Stomach (tissue), 9 donors: ENCODE results near the gene TFIP11. TPM values are rescaled to one million over a fixed set of nuclear protein-coding genes. Genes with fewer than 3 reads are reported as not detected.
A peak's percentile ranks its signal among the peaks of the same experiment; 100 is the strongest.

Experiments
- DNase-seq, 2 donors: peaks; one replicate each; pipeline versions ENCODE4 v3.0.0 to v3.0.0-alpha.2; 2013 to 2019
- H3K27ac ChIP-seq, 5 donors: fragments of 200-600 bp in 4 of 5; sonication (generic) in 4 of 5; one replicate each; pipeline ENCODE4 v1.5.1; 2013 to 2019; ENCODE audit warnings: mild to moderate bottlenecking in 1 of 5, moderate library complexity in 1 of 5
- H3K27me3 ChIP-seq, 3 donors: fragments of 200-600 bp; sonication (generic); one replicate each; pipeline ENCODE4 v1.5.1; 2017 to 2019; ENCODE audit warnings: mixed run types in 1 of 3
- H3K36me3 ChIP-seq, 4 donors: fragments of 200-600 bp; sonication (generic); 1 replicate in 3 of 4; 2 replicates in 1 of 4; pipeline ENCODE4 v1.5.1; 2016 to 2019
- H3K4me1 ChIP-seq, 4 donors: fragments of 200-600 bp; sonication (generic); one replicate each; pipeline ENCODE4 v1.5.1; 2016 to 2019
- H3K4me3 ChIP-seq, 4 donors: fragments of 200-600 bp; sonication (generic) in 3 of 4; one replicate each; pipeline ENCODE4 v1.5.1; 2016 to 2019; ENCODE audit warnings: mild to moderate bottlenecking in 1 of 4
- H3K9me3 ChIP-seq, 4 donors: fragments of 200-600 bp; sonication (generic); one replicate each; pipeline ENCODE4 v1.5.1; 2016 to 2019
- EP300 ChIP-seq: sonication (generic); formaldehyde crosslinking; IDR thresholded peaks from one replicate; pipeline ENCODE4 v1.6.1; 2017; ENCODE audit warnings: antibody characterized with exemption
- POLR2A ChIP-seq, 4 donors: fragments of 450-650 bp; IDR thresholded peaks; one replicate each; pipeline ENCODE4 v1.6.1; 2016; ENCODE audit warnings: antibody characterized with exemption in 4 of 4, control low read depth in 2 of 4, mild to moderate bottlenecking in 1 of 4, moderate library complexity in 1 of 4
- POLR2AphosphoS5 ChIP-seq, 3 donors: sonication (generic); formaldehyde crosslinking; IDR thresholded peaks; one replicate each; pipeline ENCODE4 v1.6.1; 2016; ENCODE audit warnings: antibody characterized with exemption in 3 of 3
- WGBS, 5 donors: extraction: QIAGEN DNeasy Blood & Tissue Kit in 3 of 5; methylation state at CpG; one replicate each; pipeline versions ENCODE4 v1.1.5 to v1.1.7; 2013 to 2018; 5-methylcytosine and 5-hydroxymethylcytosine counted together
- intact Hi-C: fragments of 100-400 bp; cut with DNase I; formaldehyde crosslinking; loops from one replicate; pipeline ENCODE4 v1.15.1; 2023; ENCODE audit warnings: low total_unique reads
- polyA plus RNA-seq, 3 donors: library from polyadenylated mRNA; stranded (reverse); fragments of 200-250 nt; gene quantifications; one replicate each; pipeline ENCODE4 v1.2.3, GENCODE V29; 2013
- total RNA-seq, 5 donors: library from RNA; depleted of rRNA; stranded (reverse); fragments of >200 nt; gene quantifications; one replicate each; pipeline versions ENCODE4 v1.1.0 to v1.2.3, GENCODE V29; 2014 to 2016
- TF ChIP-seq, protein P1 (sequence below), 7 experiments: fragments of 450-650 bp in 4 of 7; fragments of 200-600 bp in 3 of 7; sonication (generic) in 3 of 7; IDR thresholded peaks; one replicate each; pipeline ENCODE4 v1.5.1; 2016 to 2019; ENCODE audit warnings: antibody characterized with exemption in 7 of 7, control low read depth in 2 of 7, mild to moderate bottlenecking in 1 of 7
- donor health status: healthy with polysubstance abuse.
- donor health status: Bipolar disorder and iron deficiency.
- donor health status: healthy.

Gene TFIP11
- total and polyA plus RNA-seq, 8 donors: 11.6 to 48.7 (median 22.3) TPM

DNA sequence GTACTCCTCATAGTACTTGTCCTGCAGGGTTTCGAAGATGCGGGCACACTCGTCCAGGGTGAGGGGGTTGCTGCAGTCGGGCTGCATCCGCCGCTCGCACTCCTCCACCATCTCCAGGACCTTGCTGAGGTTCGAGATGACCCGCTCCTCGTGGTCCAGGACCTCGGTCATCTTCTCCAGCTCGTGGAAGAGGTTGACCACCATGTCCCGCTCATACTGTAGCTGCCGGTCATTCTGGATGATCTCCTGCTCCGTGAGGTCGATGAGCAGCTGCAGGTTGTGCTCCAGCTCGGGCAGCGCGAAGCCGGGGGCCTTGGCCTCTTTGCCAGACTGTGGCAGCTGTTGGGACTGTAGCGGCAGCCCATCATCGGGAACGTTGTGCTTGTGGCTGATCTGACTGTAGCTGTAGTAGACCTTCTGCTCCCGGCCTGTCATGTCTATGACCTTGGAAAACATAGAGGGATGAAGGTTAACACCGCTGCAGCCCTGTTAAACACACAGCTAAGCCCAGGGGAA lies 13.0 kb downstream of the TFIP11 start:
- TF ChIP-seq, protein P1, sequence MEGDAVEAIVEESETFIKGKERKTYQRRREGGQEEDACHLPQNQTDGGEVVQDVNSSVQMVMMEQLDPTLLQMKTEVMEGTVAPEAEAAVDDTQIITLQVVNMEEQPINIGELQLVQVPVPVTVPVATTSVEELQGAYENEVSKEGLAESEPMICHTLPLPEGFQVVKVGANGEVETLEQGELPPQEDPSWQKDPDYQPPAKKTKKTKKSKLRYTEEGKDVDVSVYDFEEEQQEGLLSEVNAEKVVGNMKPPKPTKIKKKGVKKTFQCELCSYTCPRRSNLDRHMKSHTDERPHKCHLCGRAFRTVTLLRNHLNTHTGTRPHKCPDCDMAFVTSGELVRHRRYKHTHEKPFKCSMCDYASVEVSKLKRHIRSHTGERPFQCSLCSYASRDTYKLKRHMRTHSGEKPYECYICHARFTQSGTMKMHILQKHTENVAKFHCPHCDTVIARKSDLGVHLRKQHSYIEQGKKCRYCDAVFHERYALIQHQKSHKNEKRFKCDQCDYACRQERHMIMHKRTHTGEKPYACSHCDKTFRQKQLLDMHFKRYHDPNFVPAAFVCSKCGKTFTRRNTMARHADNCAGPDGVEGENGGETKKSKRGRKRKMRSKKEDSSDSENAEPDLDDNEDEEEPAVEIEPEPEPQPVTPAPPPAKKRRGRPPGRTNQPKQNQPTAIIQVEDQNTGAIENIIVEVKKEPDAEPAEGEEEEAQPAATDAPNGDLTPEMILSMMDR (IDR thresholded peaks at IDR 0.05): no peak
- TF ChIP-seq EP300 (no peak), POLR2A (IDR thresholded peaks at IDR 0.05) (no peak), POLR2AphosphoS5 (IDR thresholded peaks at IDR 0.05) (no peak)
- Histone ChIP-seq H3K9me3 (no peaks in the 10 kb centered on the region), H3K4me3 (no peak overlapping the region), H3K27ac (no peak overlapping the region), H3K36me3 (peaks cover 76 to 100% (median 100%) of the 10 kb centered on the region in 4 donors), H3K4me1 (peaks cover 0 to 12% (median 2%) of the 10 kb centered on the region in 4 donors), H3K27me3 (no peaks in the 10 kb centered on the region)
- intact Hi-C loops: no loop called here
- 92 to 93% (median 92%) methylated on average over 19 to 25 of the region's 25 CpGs for WGBS, 5 donors
- no peak for DNase-seq

DNA sequence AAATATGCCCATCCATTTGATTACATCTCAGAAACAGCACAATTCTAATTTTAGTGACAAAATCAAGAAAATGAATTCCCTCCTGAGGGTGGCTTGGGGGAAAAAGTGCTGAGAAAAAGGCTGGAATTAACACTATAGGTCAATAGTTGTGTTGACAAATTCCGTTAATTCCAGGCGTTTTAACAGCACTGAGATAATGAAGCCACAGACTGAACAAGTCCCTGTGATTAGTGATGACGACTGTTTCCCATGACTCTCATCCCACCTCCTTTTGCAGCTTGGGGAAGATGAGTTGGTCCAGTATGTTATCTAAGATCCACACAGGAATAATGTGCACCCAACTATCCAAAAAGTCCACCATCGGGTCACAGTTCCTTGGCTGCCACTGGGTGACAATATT lies 15.8 kb downstream of the TFIP11 start:
- intact Hi-C loops: no loop called here
- H3K4me1 ChIP-seq: no peaks in the 10 kb centered on the region
- 61 to 84% (median 72%) methylated on average over 4 of the region's 4 CpGs for WGBS, 5 donors
- H3K27ac ChIP-seq: no peak overlapping the region
- TF ChIP-seq EP300: no peak
- TF ChIP-seq, protein P1 (IDR thresholded peaks at IDR 0.05): no peak
- no peak for TF ChIP-seq POLR2AphosphoS5 (IDR thresholded peaks at IDR 0.05)
- DNase-seq: no peak
- no peaks in the 10 kb centered on the region for H3K27me3 ChIP-seq
- H3K4me3 ChIP-seq: no peak overlapping the region
- H3K36me3 ChIP-seq: peaks cover 80 to 100% (median 100%) of the 10 kb centered on the region in 4 donors
- H3K9me3 ChIP-seq: no peaks in the 10 kb centered on the region

DNA sequence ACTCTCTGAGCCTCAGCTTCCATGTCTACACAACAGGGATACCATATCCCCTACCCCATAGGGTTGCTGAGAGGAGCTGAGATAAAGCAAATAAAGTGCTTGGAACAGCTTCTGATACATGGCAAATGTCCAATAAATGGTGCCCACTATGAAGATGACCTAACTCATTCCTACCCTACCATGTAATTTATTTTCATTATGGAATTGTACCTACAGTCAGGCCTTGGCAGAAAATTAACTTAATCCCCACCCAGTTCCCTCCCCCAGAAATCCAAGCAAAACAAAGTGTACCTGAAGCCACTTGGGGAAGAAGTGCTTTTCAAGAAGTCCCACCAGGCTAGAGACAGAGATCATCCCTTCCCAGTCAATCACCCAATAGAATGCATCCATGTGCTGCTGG lies 17.8 kb downstream of the TFIP11 start:
- H3K27me3 ChIP-seq: no peaks in the 10 kb centered on the region
- no peak overlapping the region for H3K27ac ChIP-seq
- peaks cover 0 to under 1% (median 0%) of the 10 kb centered on the region in 4 donors for H3K4me1 ChIP-seq
- TF ChIP-seq POLR2AphosphoS5 (IDR thresholded peaks at IDR 0.05): no peak
- no peak for TF ChIP-seq POLR2A (IDR thresholded peaks at IDR 0.05)
- no peak for TF ChIP-seq EP300
- TF ChIP-seq, protein P1 (IDR thresholded peaks at IDR 0.05): no peak
- H3K9me3 ChIP-seq: no peaks in the 10 kb centered on the region
- H3K36me3 ChIP-seq: peaks cover 74 to 100% (median 99%) of the 10 kb centered on the region in 4 donors
- DNase-seq: no peak
- intact Hi-C loops: no loop called here
- no peak overlapping the region for H3K4me3 ChIP-seq

DNA sequence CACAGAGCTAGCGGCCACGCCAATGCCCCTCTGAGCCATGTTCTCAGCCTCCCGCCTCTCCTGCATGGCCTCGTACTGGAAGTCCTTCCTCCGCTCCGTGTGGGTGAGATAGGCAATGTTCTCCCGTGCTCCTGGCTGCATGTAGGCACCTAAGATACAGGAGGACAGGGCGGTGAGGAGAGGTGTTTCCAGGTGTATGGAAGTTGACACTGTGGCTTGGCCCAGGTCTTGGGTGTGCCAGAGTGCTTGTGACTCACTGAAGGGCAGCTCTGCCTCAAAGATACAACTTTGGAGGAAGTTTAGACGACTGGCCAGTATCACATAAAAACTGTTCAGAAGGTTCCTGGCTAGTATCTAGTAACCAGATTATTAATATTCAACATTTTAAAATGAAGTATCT lies 20.1 kb downstream of the TFIP11 start:
- peaks cover 0 to 3% (median 0%) of the 10 kb centered on the region in 4 donors for H3K4me1 ChIP-seq
- H3K27ac ChIP-seq: peak overlapping the region in 1 of 5 donors; percentile 1
- no peaks in the 10 kb centered on the region for H3K9me3 ChIP-seq
- H3K27me3 ChIP-seq: no peaks in the 10 kb centered on the region
- no peak overlapping the region for H3K4me3 ChIP-seq
- 78 to 90% (median 83%) methylated on average over 9 of the region's 9 CpGs for WGBS, 5 donors
- TF ChIP-seq EP300 (no peak), POLR2AphosphoS5 (IDR thresholded peaks at IDR 0.05) (no peak), POLR2A (IDR thresholded peaks at IDR 0.05) (no peak)
- TF ChIP-seq, protein P1 (IDR thresholded peaks at IDR 0.05): no peak
- DNase-seq: peak in 1 of 2 donors; percentile 44
- intact Hi-C loops: no loop called here
- peaks cover 58 to 100% (median 99%) of the 10 kb centered on the region in 4 donors for H3K36me3 ChIP-seq
